Measurements from ENCODE around the gene HSD17B7. TPM values are rescaled to one million over a fixed set of nuclear protein-coding genes. Genes with fewer than 3 reads are reported as not detected.

HSD17B7 gene
- polyA plus RNA-seq, 1 donor (not counting 4 experiments of a cell fraction or from before 2014, with no cell fraction given) = 44.7 TPM

DNA sequence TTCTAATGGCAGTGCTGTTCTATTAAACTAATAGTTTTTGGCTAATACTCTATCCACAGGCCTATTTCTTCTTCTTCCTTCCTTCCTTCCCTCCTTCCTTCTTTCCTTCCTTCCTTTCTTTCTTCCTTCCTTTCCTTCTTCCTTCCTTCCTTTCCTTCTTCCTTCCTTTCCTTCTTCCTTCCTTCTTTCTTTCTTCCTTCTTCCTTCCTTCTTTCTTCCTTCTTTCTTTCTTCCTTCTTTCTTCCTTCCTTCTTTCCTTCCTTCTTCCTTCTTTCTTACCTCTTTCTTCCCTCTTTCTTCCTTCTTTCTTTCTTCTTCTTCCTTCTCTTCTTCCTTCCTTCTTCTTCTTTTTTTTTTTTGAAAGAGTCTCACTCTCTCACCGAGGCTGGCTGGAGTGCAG lies 38.8 kb downstream of the HSD17B7 start:
- Histone ChIP-seq H3K27ac (ENCODE audit: control insufficient read depth, insufficient read depth, low read length) (no peak overlapping the region), H4K20me1 (ENCODE audit: control insufficient read depth, extremely low read depth, insufficient read depth, low read length) (no peaks in the 10 kb centered on the region), H3K36me3 (ENCODE audit: control insufficient read depth in 2 of 2, extremely low read depth in 1 of 2, insufficient read depth in 2 of 2, low read length in 2 of 2) (no peaks in the 10 kb centered on the region), H3K79me2 (ENCODE audit: control insufficient read depth, insufficient read depth, low read length) (no peaks in the 10 kb centered on the region), H3K9ac (ENCODE audit: control insufficient read depth, extremely low read depth, insufficient read depth, low read length) (no peak overlapping the region), H3K4me3 (ENCODE audit: control insufficient read depth in 2 of 3, extremely low read depth in 1 of 3, insufficient read depth in 2 of 3, low read depth in 1 of 3, low read length in 3 of 3) (no peak overlapping the region), H2AFZ (ENCODE audit: control insufficient read depth, low read length) (no peak overlapping the region), H3K9me3 (ENCODE audit: control insufficient read depth, low read depth, low read length) (no peaks in the 10 kb centered on the region), H3K9me1 (ENCODE audit: control insufficient read depth, extremely low read depth, insufficient read depth, low read length) (no peaks in the 10 kb centered on the region), H3K27me3 (ENCODE audit: control insufficient read depth, extremely low read depth, insufficient read depth, low read length) (no peaks in the 10 kb centered on the region), H3K4me2 (ENCODE audit: control insufficient read depth, extremely low read depth, insufficient read depth, low read depth, low read length) (no peak overlapping the region), H3K4me1 (ENCODE audit: control insufficient read depth, extremely low read depth, insufficient read depth, low read length) (no peaks in the 10 kb centered on the region)
- TF ChIP-seq EZH2 (IDR thresholded peaks at IDR 0.05; ENCODE audit: low read length) = no peak
- TF ChIP-seq, protein P1, sequence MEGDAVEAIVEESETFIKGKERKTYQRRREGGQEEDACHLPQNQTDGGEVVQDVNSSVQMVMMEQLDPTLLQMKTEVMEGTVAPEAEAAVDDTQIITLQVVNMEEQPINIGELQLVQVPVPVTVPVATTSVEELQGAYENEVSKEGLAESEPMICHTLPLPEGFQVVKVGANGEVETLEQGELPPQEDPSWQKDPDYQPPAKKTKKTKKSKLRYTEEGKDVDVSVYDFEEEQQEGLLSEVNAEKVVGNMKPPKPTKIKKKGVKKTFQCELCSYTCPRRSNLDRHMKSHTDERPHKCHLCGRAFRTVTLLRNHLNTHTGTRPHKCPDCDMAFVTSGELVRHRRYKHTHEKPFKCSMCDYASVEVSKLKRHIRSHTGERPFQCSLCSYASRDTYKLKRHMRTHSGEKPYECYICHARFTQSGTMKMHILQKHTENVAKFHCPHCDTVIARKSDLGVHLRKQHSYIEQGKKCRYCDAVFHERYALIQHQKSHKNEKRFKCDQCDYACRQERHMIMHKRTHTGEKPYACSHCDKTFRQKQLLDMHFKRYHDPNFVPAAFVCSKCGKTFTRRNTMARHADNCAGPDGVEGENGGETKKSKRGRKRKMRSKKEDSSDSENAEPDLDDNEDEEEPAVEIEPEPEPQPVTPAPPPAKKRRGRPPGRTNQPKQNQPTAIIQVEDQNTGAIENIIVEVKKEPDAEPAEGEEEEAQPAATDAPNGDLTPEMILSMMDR (optimal IDR thresholded peaks at IDR 0.05 in 1 of 3, IDR thresholded peaks at IDR 0.05 in 1 of 3, conservative IDR thresholded peaks at IDR 0.05 in 1 of 3; ENCODE audit: extremely low read depth in 1 of 3, insufficient read depth in 2 of 3, low read length in 3 of 3) = no peak
- FAIRE-seq (no peak), DNase-seq (ENCODE audit: low read depth, low spot score) (no peak)
- dilution Hi-C loops (cut with MboI; ENCODE audit: extremely low pct_ligation_motif_present, low sequenced_read_pairs) = no loop called here

DNA sequence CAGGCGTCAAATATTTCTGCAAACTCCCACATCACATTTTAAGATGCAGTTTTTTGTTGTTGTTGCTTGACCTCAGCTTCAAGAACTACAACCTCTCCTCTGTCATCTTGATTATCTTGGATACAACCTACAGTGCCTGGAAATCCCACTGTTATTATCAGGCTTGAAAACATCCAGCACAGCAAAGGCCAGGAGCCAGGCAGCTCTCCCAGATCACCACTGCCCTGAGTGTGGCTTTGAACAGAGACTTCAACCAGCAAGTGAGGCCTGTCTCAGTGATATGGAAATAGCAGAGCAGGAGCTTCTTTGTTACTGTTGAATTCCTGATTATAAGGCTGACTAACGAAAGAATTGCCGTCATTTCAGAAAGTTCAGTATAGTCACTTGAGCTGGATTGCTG lies 42.0 kb downstream of the HSD17B7 start:
- Histone ChIP-seq H3K9me3 (ENCODE audit: control insufficient read depth, low read depth, low read length) (no peaks in the 10 kb centered on the region), H3K4me2 (ENCODE audit: control insufficient read depth, extremely low read depth, insufficient read depth, low read depth, low read length) (no peak overlapping the region), H3K9me1 (ENCODE audit: control insufficient read depth, extremely low read depth, insufficient read depth, low read length) (no peaks in the 10 kb centered on the region), H3K79me2 (ENCODE audit: control insufficient read depth, insufficient read depth, low read length) (no peaks in the 10 kb centered on the region), H3K36me3 (ENCODE audit: control insufficient read depth in 2 of 2, extremely low read depth in 1 of 2, insufficient read depth in 2 of 2, low read length in 2 of 2) (no peaks in the 10 kb centered on the region), H3K4me3 (ENCODE audit: control insufficient read depth in 2 of 3, extremely low read depth in 1 of 3, insufficient read depth in 2 of 3, low read depth in 1 of 3, low read length in 3 of 3) (no peak overlapping the region), H2AFZ (ENCODE audit: control insufficient read depth, low read length) (no peak overlapping the region), H3K4me1 (ENCODE audit: control insufficient read depth, extremely low read depth, insufficient read depth, low read length) (no peaks in the 10 kb centered on the region), H3K27me3 (ENCODE audit: control insufficient read depth, extremely low read depth, insufficient read depth, low read length) (no peaks in the 10 kb centered on the region), H3K9ac (ENCODE audit: control insufficient read depth, extremely low read depth, insufficient read depth, low read length) (no peak overlapping the region), H4K20me1 (ENCODE audit: control insufficient read depth, extremely low read depth, insufficient read depth, low read length) (no peaks in the 10 kb centered on the region), H3K27ac (ENCODE audit: control insufficient read depth, insufficient read depth, low read length) (no peak overlapping the region)
- DNase-seq (ENCODE audit: low read depth, low spot score) (no peak), FAIRE-seq (no peak)
- dilution Hi-C loops (cut with MboI; ENCODE audit: extremely low pct_ligation_motif_present, low sequenced_read_pairs) = no loop called here
- no peak for TF ChIP-seq EZH2 (IDR thresholded peaks at IDR 0.05; ENCODE audit: low read length)
- TF ChIP-seq, protein P1 (optimal IDR thresholded peaks at IDR 0.05 in 1 of 3, IDR thresholded peaks at IDR 0.05 in 1 of 3, conservative IDR thresholded peaks at IDR 0.05 in 1 of 3; ENCODE audit: extremely low read depth in 1 of 3, insufficient read depth in 2 of 3, low read length in 3 of 3) = no peak

All from keratinocyte (primary cell).